GM23248 (cell line): Measurements from ENCODE around the gene ZC3H12C. TPM values are rescaled to one million over a fixed set of nuclear protein-coding genes. Genes with fewer than 3 reads are reported as not detected.

Source experiments
- DNase-seq: peaks from one replicate; pipeline ENCODE4 v3.0.0-alpha.2; 2015
- H2AFZ ChIP-seq: fragments of 200-600 bp; sonication (generic); 2 replicates; pipeline ENCODE4 v1.6.1; 2016; ENCODE audit warnings: antibody characterized with exemption
- H3F3A ChIP-seq: fragments of 200-600 bp; sonication (generic); 2 replicates; pipeline ENCODE4 v1.6.1; 2016; ENCODE audit warnings: mild to moderate bottlenecking, antibody characterized with exemption, mixed run types; ENCODE audit not compliant: insufficient read depth
- H3K27ac ChIP-seq: fragments of 200-600 bp; sonication (generic); 2 replicates; pipeline ENCODE4 v1.5.1; 2016; ENCODE audit warnings: mild to moderate bottlenecking
- H3K27me3 ChIP-seq: fragments of 200-600 bp; sonication (generic); replicated peaks from 2 replicates; pipeline ENCODE4 v1.6.1; 2016; ENCODE audit warnings: mild to moderate bottlenecking; ENCODE audit not compliant: insufficient read depth
- H3K36me3 ChIP-seq: fragments of 200-600 bp; sonication (generic); 2 replicates; pipeline ENCODE4 v1.6.1; 2016; ENCODE audit warnings: low read depth, mild to moderate bottlenecking
- H3K4me1 ChIP-seq: fragments of 200-600 bp; sonication (generic); 2 replicates; pipeline ENCODE4 v1.6.1; 2016; ENCODE audit warnings: mild to moderate bottlenecking; ENCODE audit not compliant: insufficient read depth
- H3K4me2 ChIP-seq: fragments of 200-600 bp; sonication (generic); one replicate; pipeline ENCODE4 v1.6.1; 2016; ENCODE audit warnings: mild to moderate bottlenecking; ENCODE audit not compliant: unreplicated experiment
- H3K4me3 ChIP-seq: fragments of 200-600 bp; sonication (generic); 2 replicates; pipeline ENCODE4 v1.5.1; 2016; ENCODE audit warnings: mild to moderate bottlenecking
- H3K79me2 ChIP-seq: fragments of 200-600 bp; sonication (generic); 2 replicates; pipeline ENCODE4 v1.6.1; 2016; ENCODE audit warnings: mild to moderate bottlenecking; ENCODE audit not compliant: insufficient read depth
- H3K9ac ChIP-seq: fragments of 200-600 bp; sonication (generic); 2 replicates; pipeline ENCODE4 v1.6.1; 2016; ENCODE audit warnings: mild to moderate bottlenecking
- H3K9me2 ChIP-seq: fragments of 200-600 bp; sonication (generic); 2 replicates; pipeline ENCODE4 v1.6.1; 2016; ENCODE audit warnings: mixed run types, mild to moderate bottlenecking, moderate library complexity; ENCODE audit not compliant: insufficient read depth
- H3K9me3 ChIP-seq: fragments of 200-600 bp; sonication (generic); one replicate; pipeline ENCODE4 v1.6.1; 2017; ENCODE audit warnings: low read depth
- H4K20me1 ChIP-seq: fragments of 200-600 bp; sonication (generic); 2 replicates; pipeline ENCODE4 v1.6.0; 2016; ENCODE audit not compliant: insufficient read depth
- EZH2 ChIP-seq: fragments of 200-600 bp; sonication (generic); IDR thresholded peaks from 2 replicates; pipeline ENCODE4 v1.6.1; 2018; ENCODE audit warnings: antibody characterized with exemption, mild to moderate bottlenecking; ENCODE audit not compliant: insufficient read depth, poor library complexity, severe bottlenecking
- EZH2phosphoT487 ChIP-seq: fragments of 200-600 bp; sonication (generic); IDR thresholded peaks from 2 replicates; pipeline ENCODE4 v1.6.1; 2018; ENCODE audit warnings: antibody characterized with exemption, moderate library complexity, mild to moderate bottlenecking, low read depth; ENCODE audit not compliant: insufficient read depth
- WGBS, 2 experiments: methylation state at CpG; one replicate each; pipeline ENCODE4 v1.1.6; 2015 to 2017; ENCODE audit warnings: low lambda C conversion rate in 2 of 2, low coverage in 1 of 2; ENCODE audit errors: missing lambda C conversion rate in 2 of 2; 5-methylcytosine and 5-hydroxymethylcytosine counted together
- in situ Hi-C: fragments of 300-500 bp; cut with MboI; formaldehyde crosslinking; loops from 2 replicates; pipeline ENCODE4 v1.15.0; 2020
- polyA plus RNA-seq: library from polyadenylated mRNA; unstranded; fragments of >200 nt; fragmentation: Nextera tagmentation; extraction: Ambion mirVana; gene quantifications from 2 replicates; pipeline ENCODE4 v1.2.1, GENCODE V29; 2016
- total RNA-seq: library from RNA; depleted of rRNA; stranded (reverse); fragments of >200 nt; shearing (Covaris generic); gene quantifications from 2 replicates; pipeline ENCODE4 v1.2.3, GENCODE V29; 2014

ZC3H12C gene
- total and polyA plus RNA-seq, 2 experiments from 2014 or later = 1.4 to 5.3 TPM

DNA sequence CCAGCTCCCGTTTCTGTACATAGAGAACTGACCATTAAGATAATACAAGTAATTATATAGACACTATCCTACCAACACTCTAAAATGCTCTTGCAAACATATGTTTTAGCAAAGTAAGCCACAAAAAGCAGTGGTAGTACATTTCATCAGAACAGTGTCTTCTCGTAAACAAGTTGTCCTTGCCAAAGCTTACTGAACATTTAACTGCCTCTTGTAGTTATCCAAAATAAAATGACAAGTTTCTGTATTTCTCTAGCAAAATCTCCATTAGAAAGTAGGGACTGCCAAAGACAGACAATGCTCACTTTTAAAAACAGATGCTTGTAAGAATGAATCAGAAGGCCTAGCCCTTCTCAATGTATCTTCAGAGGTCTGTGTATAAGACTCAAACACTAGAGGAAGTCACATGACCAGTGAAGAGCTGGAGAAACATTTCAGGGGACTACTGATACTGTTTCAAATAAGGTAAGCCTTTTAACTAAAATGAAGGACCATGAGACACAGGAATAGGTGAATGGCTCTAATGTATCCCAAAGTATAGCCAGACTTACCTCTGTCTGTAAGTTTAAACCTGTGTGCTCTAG, 7.8 kb upstream of the ZC3H12C start:
- peaks cover 9% of the 10 kb centered on the region; the same call in 1 of the 2 replicates for H3K4me1 ChIP-seq
- no peak overlapping the region for H3K9ac ChIP-seq
- WGBS, 2 experiments = 79 to 87% methylated on average over 2 of the region's 2 CpGs
- no peaks in the 10 kb centered on the region for H3K36me3 ChIP-seq
- peak; percentile 24 for DNase-seq
- peaks cover 12% of the 10 kb centered on the region; the same call in 1 of the 2 replicates for H3F3A ChIP-seq
- H4K20me1 ChIP-seq = no peaks in the 10 kb centered on the region
- no peak overlapping the region for H3K4me3 ChIP-seq
- H3K9me2 ChIP-seq = no peaks in the 10 kb centered on the region
- TF ChIP-seq EZH2phosphoT487 (no peak), EZH2 (no peak)
- in situ Hi-C loops = no loop called here
- H3K79me2 ChIP-seq = no peaks in the 10 kb centered on the region
- H2AFZ ChIP-seq = no peak overlapping the region; the same call in 1 of the 2 replicates
- no peaks in the 10 kb centered on the region for H3K27me3 ChIP-seq
- no peak overlapping the region for H3K4me2 ChIP-seq
- H3K27ac ChIP-seq = no peak overlapping the region
- no peaks in the 10 kb centered on the region for H3K9me3 ChIP-seq

DNA sequence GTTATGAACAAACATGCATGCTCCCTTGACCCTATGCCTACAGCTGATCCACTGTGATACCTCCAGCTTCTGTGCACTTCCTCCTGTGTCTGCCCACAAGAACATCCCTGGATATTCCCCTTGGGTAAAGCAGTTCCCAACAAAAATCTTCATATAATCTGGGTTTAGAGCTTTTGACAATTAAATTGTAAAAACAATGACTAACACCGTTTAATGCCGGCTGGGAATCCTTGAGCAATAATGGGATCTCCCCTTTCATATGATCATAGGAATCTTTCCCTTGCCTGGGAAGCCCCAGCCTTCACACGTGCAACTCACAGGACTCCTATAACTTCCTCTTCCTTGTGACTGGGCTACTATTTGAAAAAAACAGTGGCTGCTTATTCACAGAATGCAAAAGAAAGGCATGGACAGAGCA, 6.3 kb upstream of the ZC3H12C start:
- TF ChIP-seq EZH2phosphoT487 = no peak
- no peak for TF ChIP-seq EZH2
- no peaks in the 10 kb centered on the region for H3K27me3 ChIP-seq
- DNase-seq = peak; percentile 83
- 0 out of 2 replicates have a peak, but pooled peaks cover 8% of the 10 kb centered on the region for H3F3A ChIP-seq
- no peaks in the 10 kb centered on the region for H3K79me2 ChIP-seq
- no peak overlapping the region for H3K9ac ChIP-seq
- H4K20me1 ChIP-seq = no peaks in the 10 kb centered on the region
- H3K36me3 ChIP-seq = no peaks in the 10 kb centered on the region
- H3K4me1 ChIP-seq = peaks cover 9% of the 10 kb centered on the region; the same call in 1 of the 2 replicates
- H3K9me3 ChIP-seq = no peaks in the 10 kb centered on the region
- H3K4me3 ChIP-seq = no peak overlapping the region
- WGBS, 2 experiments = 3 to 6% methylated on average over 3 of the region's 3 CpGs
- H3K4me2 ChIP-seq = no peak overlapping the region
- no peak overlapping the region for H2AFZ ChIP-seq
- in situ Hi-C loops = no loop called here
- H3K27ac ChIP-seq = no peak overlapping the region
- no peaks in the 10 kb centered on the region for H3K9me2 ChIP-seq

DNA sequence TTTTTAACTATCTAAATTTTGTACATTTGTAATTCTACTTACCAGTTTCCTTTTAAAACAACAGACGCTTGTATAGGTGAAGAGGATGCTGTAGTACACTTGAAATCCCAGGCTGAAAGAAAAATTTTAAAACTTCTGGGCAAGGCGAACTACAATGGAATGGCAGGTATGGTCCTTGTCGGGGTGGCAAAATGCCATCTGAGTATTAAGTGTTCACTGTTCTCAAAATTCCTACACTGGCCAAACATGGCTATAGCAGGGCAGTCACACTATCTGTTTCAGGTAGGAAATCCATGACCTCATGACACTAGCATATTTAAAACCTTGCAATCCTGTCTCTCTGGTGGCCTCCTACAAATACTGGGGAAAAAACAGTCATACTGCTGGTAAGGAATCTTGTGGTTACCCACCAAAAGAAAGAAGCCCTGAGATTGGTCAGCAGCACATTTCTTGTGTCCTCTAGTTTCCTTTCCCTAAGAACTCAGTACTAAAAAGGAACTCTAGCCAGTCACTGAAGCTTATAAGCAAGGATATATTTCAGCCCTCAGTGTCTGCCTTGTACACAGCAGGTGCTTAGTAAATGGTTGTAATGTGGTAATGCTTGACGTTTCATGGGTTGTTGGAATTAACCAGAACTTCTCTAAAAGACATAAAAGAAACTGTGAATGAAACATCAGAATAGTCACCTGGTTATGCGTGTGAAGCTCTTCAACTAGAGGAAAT, 5.2 kb upstream of the ZC3H12C start:
- Histone ChIP-seq H3K36me3 (no peaks in the 10 kb centered on the region), H3K4me1 (peaks cover 9% of the 10 kb centered on the region; the same call in 1 of the 2 replicates), H3K4me3 (no peak overlapping the region), H3K9me3 (no peaks in the 10 kb centered on the region), H3K27me3 (no peaks in the 10 kb centered on the region), H3K4me2 (no peak overlapping the region), H2AFZ (no peak overlapping the region), H4K20me1 (no peaks in the 10 kb centered on the region), H3K27ac (no peak overlapping the region), H3F3A (0 out of 2 replicates have a peak, but pooled peaks cover 8% of the 10 kb centered on the region), H3K9me2 (no peaks in the 10 kb centered on the region), H3K9ac (no peak overlapping the region), H3K79me2 (no peaks in the 10 kb centered on the region)
- peak; percentile 72 for DNase-seq
- WGBS, 2 experiments = 83 to 84% methylated on average over 5 of the region's 5 CpGs
- in situ Hi-C loops = no loop called here
- TF ChIP-seq EZH2phosphoT487 = no peak
- TF ChIP-seq EZH2 = no peak

DNA sequence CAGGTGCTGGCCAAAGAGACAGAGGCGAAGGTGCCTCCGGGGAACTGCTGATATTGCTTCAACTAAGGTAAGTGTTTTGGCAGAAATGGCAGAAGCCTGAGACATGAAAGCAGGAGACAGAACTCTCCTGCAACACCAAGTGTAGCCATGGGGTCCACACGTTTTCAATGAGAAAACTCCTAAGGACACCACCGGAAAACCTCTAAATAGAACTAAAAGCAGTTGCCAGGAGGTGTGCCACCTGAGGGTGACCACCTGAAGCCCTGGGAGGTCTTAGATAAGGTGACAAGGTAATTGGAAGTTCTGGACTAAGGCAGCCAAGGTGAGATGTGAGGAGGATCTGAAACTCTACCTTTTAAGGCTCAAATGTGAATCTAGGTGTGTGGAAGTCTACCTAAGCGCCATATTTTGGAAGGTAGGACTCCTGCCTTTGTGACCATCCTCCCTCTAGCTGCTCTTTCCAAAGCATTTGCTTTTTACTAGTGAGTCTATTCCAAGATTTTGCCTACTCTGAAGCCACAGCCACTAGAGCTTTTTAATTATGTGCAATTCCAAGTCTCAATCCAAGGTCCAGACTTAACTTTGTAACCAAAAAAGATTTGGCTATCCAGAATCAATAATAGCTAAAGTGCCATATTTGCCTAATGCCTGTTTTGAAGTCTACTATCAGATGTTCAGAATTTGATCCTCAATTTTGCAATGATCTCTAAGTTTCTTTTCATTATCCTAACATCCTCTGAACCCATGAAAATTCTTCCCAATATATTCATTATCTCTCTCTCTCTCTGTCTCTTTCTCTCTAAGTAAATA, 4.5 kb upstream of the ZC3H12C start:
- Histone ChIP-seq H4K20me1 (no peaks in the 10 kb centered on the region), H3K4me3 (no peak overlapping the region), H3F3A (peaks cover 9% of the 10 kb centered on the region; the same call in 1 of the 2 replicates), H3K27me3 (no peaks in the 10 kb centered on the region), H3K4me2 (no peak overlapping the region), H3K9me3 (no peaks in the 10 kb centered on the region), H3K4me1 (peaks cover 9% of the 10 kb centered on the region; the same call in 1 of the 2 replicates), H3K9ac (no peak overlapping the region), H2AFZ (no peak overlapping the region), H3K27ac (no peak overlapping the region), H3K36me3 (no peaks in the 10 kb centered on the region), H3K9me2 (no peaks in the 10 kb centered on the region), H3K79me2 (no peaks in the 10 kb centered on the region)
- 93 to 97% methylated on average over 5 of the region's 5 CpGs for WGBS, 2 experiments
- in situ Hi-C loops = no loop called here
- TF ChIP-seq EZH2phosphoT487 (no peak), EZH2 (no peak)
- no peak for DNase-seq
